Effector memory CD8-positive, alpha-beta T cell (primary cell): ENCODE results near the gene EVC.
A peak's percentile ranks its signal among the peaks of the same experiment; 100 is the strongest.

Source experiments
- ATAC-seq: fragments of 150-1000 bp; cut with Tn5 transposase; replicated peaks from 2 replicates; pipeline ENCODE4 v1.10.0; 2021; ENCODE audit warnings: mild to moderate bottlenecking, moderate library complexity
- DNase-seq, 3 experiments: peaks; one replicate each; pipeline ENCODE4 v3.0.0; 2021
- H3K27ac Mint-ChIP-seq, 2 donors: one replicate each; pipeline ENCODE4 v1.8.0; 2022; ENCODE audit warnings: mild to moderate bottlenecking in 2 of 2, mixed read lengths in 2 of 2, moderate library complexity in 2 of 2
- H3K27me3 Mint-ChIP-seq, 2 donors: one replicate each; pipeline ENCODE4 v1.8.0; 2022; ENCODE audit warnings: mixed read lengths in 2 of 2
- H3K36me3 Mint-ChIP-seq: one replicate; pipeline ENCODE4 v1.8.0; 2022; ENCODE audit warnings: mild to moderate bottlenecking, moderate library complexity, mixed read lengths; ENCODE audit not compliant: insufficient read depth
- H3K4me1 Mint-ChIP-seq, 2 donors: one replicate each; pipeline ENCODE4 v1.8.0; 2022; ENCODE audit warnings: low read depth in 2 of 2, mixed read lengths in 2 of 2
- H3K4me3 Mint-ChIP-seq, 2 donors: one replicate each; pipeline ENCODE4 v1.8.0; 2022; ENCODE audit warnings: mild to moderate bottlenecking in 2 of 2, mixed read lengths in 2 of 2, moderate library complexity in 2 of 2
- H3K9me3 Mint-ChIP-seq, 2 donors: one replicate each; pipeline ENCODE4 v1.8.0; 2022; ENCODE audit warnings: mixed read lengths in 2 of 2

The EVC gene

DNA sequence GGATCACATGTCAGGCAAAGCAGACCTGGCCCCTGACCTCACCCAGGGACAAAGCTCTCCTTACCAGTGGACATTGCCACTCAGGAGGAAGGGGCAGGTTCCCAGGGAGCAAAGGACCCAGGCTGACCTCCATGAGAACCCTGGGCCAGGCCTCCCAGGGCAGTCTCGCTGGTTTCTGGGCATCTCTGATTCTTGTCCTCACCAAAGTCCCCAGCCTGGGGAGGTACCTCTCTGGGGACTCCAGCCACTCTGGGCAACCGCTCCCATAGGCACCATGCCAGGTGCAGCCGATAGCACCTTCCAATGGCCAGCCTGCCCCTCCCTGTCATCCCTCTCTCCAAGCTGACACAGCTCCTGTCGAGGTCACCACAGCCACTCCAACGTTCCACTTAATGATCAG, 10.5 kb upstream of the EVC start:
- no peaks in the 10 kb centered on the region for H3K4me1 Mint-ChIP-seq
- H3K36me3 Mint-ChIP-seq, result no peaks in the 10 kb centered on the region
- ATAC-seq (no peak), DNase-seq (no peak)
- peaks cover 0 to 12% of the 10 kb centered on the region in 2 donors for H3K9me3 Mint-ChIP-seq
- H3K27ac Mint-ChIP-seq, result no peak overlapping the region
- H3K27me3 Mint-ChIP-seq, result peaks cover 0 to 16% of the 10 kb centered on the region in 2 donors
- H3K4me3 Mint-ChIP-seq, result no peak overlapping the region

DNA sequence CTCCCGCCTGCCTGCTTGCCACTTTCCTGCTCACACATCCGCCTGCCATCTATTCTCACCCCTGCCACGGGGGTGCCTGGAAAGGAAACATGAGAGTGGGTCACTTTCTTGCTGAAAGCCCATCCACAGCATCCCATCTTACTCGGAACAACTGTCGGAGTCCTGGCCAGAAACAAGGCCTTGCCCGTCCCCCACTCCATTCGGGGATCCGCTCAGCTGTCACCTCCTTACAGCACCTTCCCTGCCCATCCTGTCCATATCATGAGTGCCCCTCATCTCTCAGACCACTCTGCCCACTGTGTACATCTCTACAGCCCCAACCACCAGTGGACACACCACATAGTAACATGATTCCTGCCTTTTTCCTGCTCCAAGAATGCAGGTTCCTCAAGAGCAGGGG, 9.0 kb upstream of the EVC start:
- no peak overlapping the region for H3K4me3 Mint-ChIP-seq

DNA sequence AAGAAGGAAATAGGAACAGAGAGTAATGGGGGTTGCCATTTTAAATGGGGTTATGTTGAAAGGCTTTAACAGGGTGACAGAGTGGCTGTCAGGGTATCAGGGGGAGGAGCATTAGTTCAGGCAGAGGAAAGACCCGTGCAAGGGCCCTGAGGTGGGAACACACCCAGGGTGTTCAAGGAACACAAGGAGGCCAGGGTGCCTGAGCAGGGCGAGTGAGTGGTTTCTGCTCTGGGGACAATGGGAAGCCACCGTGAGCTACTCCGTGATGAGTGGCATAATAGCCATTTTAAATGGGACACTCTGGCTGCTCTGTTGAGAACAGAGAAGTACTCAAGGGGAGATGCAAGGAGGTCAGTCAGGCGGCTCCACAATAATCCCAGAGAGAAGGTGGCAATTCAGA, 7.2 kb upstream of the EVC start:
- DNase-seq (no peak), ATAC-seq (no peak)
- H3K27me3 Mint-ChIP-seq, result peaks cover 13 to 35% of the 10 kb centered on the region in 2 donors
- H3K4me1 Mint-ChIP-seq, result peaks cover 8 to 11% of the 10 kb centered on the region in 2 donors
- no peak overlapping the region for H3K4me3 Mint-ChIP-seq
- no peak overlapping the region for H3K27ac Mint-ChIP-seq
- H3K9me3 Mint-ChIP-seq, result peaks cover 0 to 12% of the 10 kb centered on the region in 2 donors
- no peaks in the 10 kb centered on the region for H3K36me3 Mint-ChIP-seq

More for the DNA sequence above, 9.0 kb upstream of the EVC start:
- no peaks in the 10 kb centered on the region for H3K36me3 Mint-ChIP-seq
- DNase-seq, result no peak
- H3K9me3 Mint-ChIP-seq, result peaks cover 0 to 12% of the 10 kb centered on the region in 2 donors
- no peak overlapping the region for H3K27ac Mint-ChIP-seq
- peaks cover 2 to 4% of the 10 kb centered on the region in 2 donors for H3K4me1 Mint-ChIP-seq
- no peak for ATAC-seq
- peaks cover 7 to 23% of the 10 kb centered on the region in 2 donors for H3K27me3 Mint-ChIP-seq

DNA sequence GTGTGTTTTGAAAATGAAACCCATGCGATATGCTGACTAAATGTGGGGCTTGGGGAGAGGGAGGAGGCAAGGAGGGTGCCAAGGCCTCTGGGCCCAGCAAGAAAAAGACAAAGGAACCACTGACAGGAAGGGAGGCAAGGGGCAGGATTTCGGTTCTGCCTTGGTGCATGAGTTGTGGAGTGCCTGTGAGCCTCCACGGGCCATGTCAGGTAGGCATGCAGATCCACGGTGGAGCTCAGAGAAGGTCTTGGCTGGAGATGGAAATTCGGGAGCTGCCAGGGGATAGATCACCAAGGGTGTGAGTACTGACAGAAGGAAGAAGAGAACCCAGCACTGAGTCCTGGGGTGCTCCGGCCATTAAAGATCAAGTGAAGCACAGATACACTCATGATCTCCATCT, 6.7 kb upstream of the EVC start:
- ATAC-seq (no peak), DNase-seq (no peak)
- no peak overlapping the region for H3K4me3 Mint-ChIP-seq
- H3K9me3 Mint-ChIP-seq, result peaks cover 0 to 12% of the 10 kb centered on the region in 2 donors
- H3K27ac Mint-ChIP-seq, result no peak overlapping the region
- H3K4me1 Mint-ChIP-seq, result peaks cover 8 to 11% of the 10 kb centered on the region in 2 donors
- peaks cover 13 to 40% of the 10 kb centered on the region in 2 donors for H3K27me3 Mint-ChIP-seq
- H3K36me3 Mint-ChIP-seq, result no peaks in the 10 kb centered on the region

DNA sequence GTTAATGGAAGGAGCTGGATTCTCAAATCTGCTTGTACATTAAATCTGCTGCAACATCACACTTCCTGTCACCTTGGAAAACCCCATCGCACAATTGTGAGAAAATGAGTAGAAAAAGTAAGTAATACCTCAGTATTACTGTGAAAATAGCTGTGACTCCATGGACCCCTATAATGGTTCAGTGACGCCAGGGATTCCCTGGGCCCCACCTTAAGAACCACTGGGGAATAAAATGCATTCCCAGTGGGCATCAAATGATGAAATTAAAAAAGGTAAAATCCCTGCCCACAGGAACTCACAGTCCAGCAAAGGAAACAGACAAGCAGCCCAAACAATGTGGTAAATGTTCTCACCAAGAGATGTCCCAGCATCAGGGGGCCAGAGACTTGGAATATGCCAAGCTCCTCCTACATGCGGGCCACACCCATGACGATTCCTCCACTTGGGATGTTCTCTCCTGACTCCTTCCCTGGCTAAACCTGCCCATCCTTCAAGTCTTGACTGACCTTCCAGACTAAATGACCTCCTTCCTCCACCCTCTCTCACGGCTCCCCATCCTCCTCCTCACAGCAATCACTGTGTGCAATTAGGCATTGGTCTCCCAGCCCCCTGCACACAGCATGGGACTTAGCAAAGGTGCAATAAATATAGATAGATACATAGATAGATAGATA, 5.2 kb upstream of the EVC start:
- H3K4me1 Mint-ChIP-seq, result peaks cover 15 to 16% of the 10 kb centered on the region in 2 donors
- H3K36me3 Mint-ChIP-seq, result peaks cover 3% of the 10 kb centered on the region
- ATAC-seq, result no peak
- H3K27me3 Mint-ChIP-seq, result peaks cover 27 to 55% of the 10 kb centered on the region in 2 donors
- no peak overlapping the region for H3K4me3 Mint-ChIP-seq
- peak overlapping the region in 1 of 2 donors; percentile 14 for H3K27ac Mint-ChIP-seq
- no peak for DNase-seq
- H3K9me3 Mint-ChIP-seq, result peaks cover 0 to 12% of the 10 kb centered on the region in 2 donors

DNA sequence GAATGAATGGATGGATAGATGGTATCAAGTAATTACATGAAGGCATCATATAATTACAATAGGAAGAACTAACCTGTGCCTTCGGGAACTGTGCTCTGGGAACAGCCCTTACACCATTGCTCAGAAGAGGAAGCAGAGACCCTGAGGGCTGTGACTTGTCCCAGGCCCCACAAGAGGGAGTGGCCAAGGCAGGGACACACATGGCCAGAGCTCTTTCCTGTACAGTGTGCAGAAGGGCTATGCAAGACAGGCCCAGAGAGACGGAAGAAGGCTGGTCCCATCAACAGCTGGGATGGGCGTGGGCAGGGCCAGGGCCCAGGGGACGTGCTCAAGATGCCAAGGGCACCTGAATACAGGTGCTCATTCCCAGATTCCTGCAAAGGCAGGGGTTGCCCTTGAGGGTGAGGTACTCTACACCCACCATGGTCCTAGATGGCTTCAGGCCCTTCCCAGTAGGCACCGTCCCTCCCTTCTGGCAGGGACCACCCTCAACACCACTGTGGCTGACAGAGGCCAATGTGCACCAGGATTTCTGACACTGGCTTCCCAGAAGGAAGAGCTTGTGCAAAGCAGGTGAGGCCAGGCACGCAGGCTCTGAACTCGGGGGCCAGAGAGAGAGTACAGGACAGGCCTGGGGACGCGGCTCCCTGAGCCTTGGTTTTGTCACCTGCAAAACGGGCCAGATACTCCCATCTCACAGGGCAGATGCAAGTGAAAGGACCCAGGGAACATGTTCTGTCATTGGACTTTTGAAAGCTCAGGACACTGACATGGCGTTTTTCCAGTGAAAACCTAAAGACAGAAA, 4.3 kb upstream of the EVC start:
- peak overlapping the region; percentile 61 to 66 for H3K4me3 Mint-ChIP-seq
- DNase-seq (no peak), ATAC-seq (no peak)
- H3K36me3 Mint-ChIP-seq, result peaks cover 3% of the 10 kb centered on the region
- H3K4me1 Mint-ChIP-seq, result peaks cover 15 to 16% of the 10 kb centered on the region in 2 donors
- H3K27me3 Mint-ChIP-seq, result peaks cover 30 to 53% of the 10 kb centered on the region in 2 donors
- peak overlapping the region in 1 of 2 donors; percentile 14 for H3K27ac Mint-ChIP-seq
- H3K9me3 Mint-ChIP-seq, result peaks cover 0 to 10% of the 10 kb centered on the region in 2 donors

DNA sequence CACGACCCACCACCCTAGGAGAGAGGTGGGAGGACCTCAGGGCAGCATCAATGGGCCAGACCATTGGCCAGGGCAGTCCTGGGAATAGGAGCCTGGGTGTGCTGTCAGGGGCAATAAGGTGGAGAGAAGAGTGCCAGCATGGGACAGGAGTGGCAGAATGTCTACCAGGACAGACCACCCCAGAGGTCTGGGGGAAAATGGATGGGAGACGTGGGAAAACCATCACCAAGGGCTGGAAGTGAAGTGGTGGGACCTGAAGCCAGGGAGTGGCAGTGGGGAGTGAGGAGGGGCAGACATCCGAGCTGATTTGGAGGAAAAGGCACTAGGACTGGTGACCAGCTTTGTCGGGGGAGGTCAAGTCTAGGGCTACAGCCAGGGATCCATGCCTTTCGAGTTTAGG, 3.6 kb upstream of the EVC start:
- Mint-ChIP-seq H3K9me3 (peaks cover 0 to 4% of the 10 kb centered on the region in 2 donors), H3K4me3 (peak overlapping the region; percentile 61 to 66), H3K4me1 (peaks cover 15 to 16% of the 10 kb centered on the region in 2 donors), H3K27me3 (peaks cover 37 to 53% of the 10 kb centered on the region in 2 donors), H3K36me3 (peaks cover 3% of the 10 kb centered on the region), H3K27ac (no peak overlapping the region)
- DNase-seq (no peak), ATAC-seq (no peak)

DNA sequence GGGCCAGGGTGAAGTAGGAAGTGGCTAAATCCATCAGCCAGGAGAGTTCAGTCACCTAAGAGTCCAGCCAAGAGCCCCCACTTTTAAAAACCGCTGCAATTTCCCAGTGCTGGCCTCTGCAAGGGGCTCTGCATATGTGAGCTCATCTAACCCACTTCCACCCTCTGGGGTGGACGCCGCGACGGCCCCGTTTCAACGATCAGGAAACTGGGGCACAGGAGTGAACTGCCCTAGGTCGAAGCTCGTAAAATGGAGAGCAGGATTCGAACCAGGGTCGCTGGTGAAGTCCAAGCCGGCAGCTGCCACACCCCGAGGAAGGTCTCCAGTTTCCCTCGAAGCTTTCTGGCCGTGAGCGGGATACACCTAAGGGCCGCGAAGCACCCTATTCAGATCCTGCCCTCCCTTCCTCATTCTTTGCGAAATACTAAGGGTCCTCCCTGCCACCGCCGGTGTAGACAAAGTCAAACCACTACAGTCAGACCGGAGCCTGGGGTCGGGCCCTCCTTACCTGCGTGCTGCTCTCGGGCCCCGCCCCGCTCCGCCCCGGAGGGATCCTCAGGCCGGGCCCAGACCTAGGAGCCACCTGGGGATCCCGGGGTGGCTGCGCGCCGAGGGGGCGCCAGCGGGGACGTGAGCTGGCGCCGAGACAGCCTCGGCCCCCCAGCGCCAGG, 3.1 kb upstream of the EVC start:
- H3K36me3 Mint-ChIP-seq, result peaks cover 3% of the 10 kb centered on the region
- ATAC-seq, result peak; percentile 40
- peaks cover 15 to 16% of the 10 kb centered on the region in 2 donors for H3K4me1 Mint-ChIP-seq
- H3K27ac Mint-ChIP-seq, result no peak overlapping the region
- no peak for DNase-seq
- H3K4me3 Mint-ChIP-seq, result peak overlapping the region; percentile 61 to 66
- H3K27me3 Mint-ChIP-seq, result peaks cover 41 to 56% of the 10 kb centered on the region in 2 donors
- no peaks in the 10 kb centered on the region for H3K9me3 Mint-ChIP-seq

DNA sequence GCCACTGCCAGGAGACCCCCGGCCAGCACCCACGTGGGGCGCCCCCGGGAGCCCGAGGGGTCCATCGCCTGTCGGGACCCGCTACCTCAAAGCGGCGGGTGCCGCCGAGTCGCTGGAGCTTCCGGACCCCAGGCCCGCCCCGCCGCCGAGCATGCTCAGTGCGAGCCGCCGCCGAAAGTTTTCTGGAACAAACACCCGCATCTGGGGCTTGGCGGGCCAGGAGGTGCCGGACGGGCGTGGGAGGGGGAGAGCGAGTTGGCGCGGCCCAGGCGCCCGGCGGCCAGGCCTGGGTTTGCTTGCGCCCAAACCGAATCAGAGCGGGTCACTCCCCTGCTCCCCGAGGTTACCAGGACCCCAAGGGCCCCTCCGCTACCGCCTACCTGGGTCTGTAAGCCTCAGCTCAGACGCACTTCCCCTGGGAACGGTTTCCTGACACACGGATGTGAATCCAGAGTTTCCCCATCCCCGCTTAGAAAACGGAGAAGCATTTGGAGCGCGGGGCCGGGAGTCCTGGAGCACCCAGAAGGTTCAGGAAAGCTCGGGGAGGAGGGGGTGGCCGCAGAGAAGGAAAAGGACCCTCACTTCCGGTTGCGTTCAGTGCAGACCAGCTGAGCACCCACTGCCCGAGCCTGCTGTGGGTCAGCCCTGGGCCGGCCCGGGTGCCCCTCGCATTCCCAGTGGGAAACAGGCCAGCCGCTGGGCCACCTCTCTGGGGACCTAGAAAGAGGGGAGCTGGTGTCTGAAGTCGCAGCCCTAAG, 2.4 kb upstream of the EVC start, which contains the start of gene EVC2:
TSS of gene EVC2 (minus strand) at position 111 of the 758 bp plus-strand sequence. CDS start at position 65, 46 bp downstream.
- DNase-seq (peak in 2 of 3 experiments; percentile 13 to 21), ATAC-seq (peak; percentile 30)
- no peaks in the 10 kb centered on the region for H3K9me3 Mint-ChIP-seq
- peak within 1 kb of the TSS; percentile 61 to 66 for H3K4me3 Mint-ChIP-seq
- H3K27me3 Mint-ChIP-seq, result peaks cover 41 to 57% of the 10 kb centered on the region in 2 donors
- peaks cover 3% of the 10 kb centered on the region for H3K36me3 Mint-ChIP-seq
- no peak within 1 kb of the TSS for H3K27ac Mint-ChIP-seq
- H3K4me1 Mint-ChIP-seq, result peaks cover 15 to 16% of the 10 kb centered on the region in 2 donors

DNA sequence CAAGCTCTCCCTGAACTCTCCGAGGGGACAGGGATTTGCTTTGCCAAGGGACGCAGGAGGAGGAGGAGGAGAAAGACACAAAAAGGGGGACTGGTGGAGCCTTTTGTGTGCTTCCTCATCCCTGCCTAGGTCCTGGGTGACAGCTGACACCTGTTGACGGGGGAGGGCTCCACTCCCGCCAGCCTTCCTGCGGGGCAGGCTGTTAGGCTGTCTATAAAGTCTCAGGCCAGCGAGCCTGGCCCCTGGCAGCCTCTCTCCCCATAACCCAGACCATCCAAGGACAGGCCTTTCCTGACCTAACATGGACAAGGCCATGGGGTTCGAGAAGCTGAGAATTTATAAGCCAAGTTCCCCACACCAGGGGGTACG, 1.8 kb upstream of the EVC start:
- Mint-ChIP-seq H3K27ac (no peak overlapping the region), H3K36me3 (peaks cover 3% of the 10 kb centered on the region), H3K9me3 (no peaks in the 10 kb centered on the region), H3K4me1 (peaks cover 15 to 16% of the 10 kb centered on the region in 2 donors), H3K4me3 (no peak overlapping the region), H3K27me3 (peaks cover 41 to 57% of the 10 kb centered on the region in 2 donors)
- ATAC-seq, result no peak
- no peak for DNase-seq

DNA sequence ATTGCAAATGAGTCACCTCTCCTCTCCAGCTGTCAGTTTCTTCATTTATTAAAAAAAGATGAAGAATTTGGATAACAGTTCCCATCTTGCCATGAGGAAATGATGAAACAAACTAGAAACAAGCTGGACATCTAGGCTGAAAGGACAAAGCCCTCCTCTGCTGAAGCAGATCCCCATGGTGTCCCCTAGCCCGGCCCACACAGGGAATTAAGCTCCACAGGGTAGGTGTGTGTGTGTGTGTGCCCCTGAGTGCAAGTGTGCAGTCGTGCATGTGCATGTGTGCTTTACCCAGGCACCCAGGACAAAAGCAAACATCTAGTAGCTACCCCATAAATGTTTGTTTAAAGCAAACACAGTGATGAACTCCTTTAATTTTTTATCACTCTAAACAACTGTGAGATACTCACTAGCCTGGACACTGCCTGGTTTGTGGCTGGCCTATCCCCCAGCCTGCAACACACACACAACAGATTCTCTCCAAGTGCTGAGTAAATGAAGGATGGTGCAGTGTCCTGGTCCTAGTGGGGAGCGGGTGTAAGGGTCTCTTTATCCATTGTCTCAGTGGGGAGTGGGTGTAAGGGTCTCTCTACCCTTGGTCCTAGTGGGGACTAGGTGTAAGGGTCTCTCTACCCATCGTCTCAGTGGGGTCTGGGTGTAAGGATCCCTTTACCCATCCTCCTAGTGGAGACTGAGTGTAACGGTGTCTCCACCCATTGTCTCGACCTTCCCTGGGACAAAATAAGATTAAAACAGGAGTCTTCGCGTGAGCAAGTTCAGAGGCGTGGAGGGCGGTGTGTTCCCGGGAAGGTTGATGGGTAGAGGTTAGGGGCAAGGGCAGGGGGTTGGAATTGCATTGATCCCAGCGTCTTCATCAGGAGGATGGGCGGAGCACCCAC, 688 bp upstream of the EVC start:
- Mint-ChIP-seq H3K36me3 (peaks cover 3% of the 10 kb centered on the region), H3K27me3 (peaks cover 41 to 57% of the 10 kb centered on the region in 2 donors), H3K4me1 (peaks cover 15 to 16% of the 10 kb centered on the region in 2 donors), H3K27ac (peak overlapping the region in 1 of 2 donors; percentile 23), H3K4me3 (peak overlapping the region; percentile 84 to 86), H3K9me3 (no peaks in the 10 kb centered on the region)
- ATAC-seq, result peak; percentile 38
- no peak for DNase-seq
